Colonic mucosa (tissue), 4 donors: Measurements from ENCODE around the gene RAPGEFL1. TPM values are rescaled to one million over a fixed set of nuclear protein-coding genes. Genes with fewer than 3 reads are reported as not detected.

Source experiments
- DNase-seq: peaks from one replicate; pipeline ENCODE4 v3.0.0-alpha.2; 2020
- H3K27ac ChIP-seq: fragments of 200-600 bp; one replicate; pipeline ENCODE4 v1.8.0; 2021
- H3K27me3 ChIP-seq: fragments of 200-600 bp; one replicate; pipeline ENCODE4 v1.8.0; 2021
- H3K36me3 ChIP-seq: fragments of 200-600 bp; one replicate; pipeline ENCODE4 v1.8.0; 2021
- H3K4me1 ChIP-seq: fragments of 200-600 bp; one replicate; pipeline ENCODE4 v1.8.0; 2021; ENCODE audit warnings: mild to moderate bottlenecking
- H3K4me3 ChIP-seq: fragments of 200-600 bp; one replicate; pipeline ENCODE4 v1.8.0; 2021
- H3K9ac ChIP-seq, 2 donors: one replicate each; pipeline ENCODE4 v1.7.0; 2013; ENCODE audit warnings: control low read depth in 2 of 2, low read depth in 2 of 2, low read length in 2 of 2
- H3K9me3 ChIP-seq: fragments of 200-600 bp; one replicate; pipeline ENCODE4 v1.8.0; 2021
- intact Hi-C: fragments of 100-400 bp; cut with DNase I; formaldehyde crosslinking; loops from one replicate; pipeline ENCODE4 v1.14.1; 2022
- total RNA-seq, 2 donors: library from RNA; stranded (reverse); fragmentation: NEBNext Ultra II Directional in 1 of 2; extraction: Animal tissue kit (Norgen Biotek cat#: 25700) in 1 of 2; gene quantifications; one replicate each; pipeline ENCODE4 v1.2.1, GENCODE V29; 2021
- TF ChIP-seq, protein P1 (sequence below): fragments of 200-600 bp; IDR thresholded peaks from one replicate; pipeline ENCODE4 v1.8.0; 2022; ENCODE audit warnings: antibody characterized with exemption, mild to moderate bottlenecking
- donor health status: healthy.
- donor health status: DM: no; HTN: no; CAD: no.
- donor health status: DM: no; HTN: no; CAD: no.

The RAPGEFL1 gene
- total RNA-seq, 2 donors from 2014 or later: 98.2 to 108 TPM

DNA sequence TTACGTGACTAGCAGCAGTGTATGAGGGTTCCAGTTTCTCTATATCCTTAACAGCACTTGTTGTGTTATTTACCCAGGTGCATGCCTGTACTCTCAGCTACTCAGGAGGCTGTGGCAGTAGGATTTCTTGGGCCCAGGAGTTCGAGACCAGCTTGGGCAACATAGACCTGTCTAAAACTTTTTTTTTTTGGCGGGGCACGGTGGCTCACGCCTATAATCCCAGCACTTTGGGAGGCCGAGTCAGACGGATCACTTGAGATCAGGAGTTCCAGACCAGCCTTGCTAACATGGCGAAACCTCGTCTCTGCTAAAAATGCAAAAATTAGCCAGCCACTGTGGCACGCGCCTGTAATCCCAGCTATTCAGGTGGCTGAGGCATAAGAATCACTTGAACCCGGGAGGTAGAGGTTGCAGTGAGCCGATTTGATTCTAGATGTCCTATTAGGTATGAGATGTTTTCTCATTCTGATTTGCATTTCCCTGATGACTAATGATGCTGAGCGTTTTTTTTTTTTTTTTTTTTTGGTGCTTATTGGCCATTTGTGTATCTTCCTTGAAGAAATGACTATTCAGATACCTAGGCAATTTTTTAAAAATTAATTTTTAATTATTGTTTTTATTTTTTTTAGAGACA lies 23.6 kb upstream of the RAPGEFL1 start:
- Histone ChIP-seq H3K4me3 (no peak overlapping the region), H3K27me3 (no peaks in the 10 kb centered on the region), H3K9ac (no peak overlapping the region), H3K4me1 (no peaks in the 10 kb centered on the region), H3K27ac (no peak overlapping the region), H3K9me3 (no peaks in the 10 kb centered on the region), H3K36me3 (no peaks in the 10 kb centered on the region)
- intact Hi-C loops: no loop called here
- TF ChIP-seq, protein P1, sequence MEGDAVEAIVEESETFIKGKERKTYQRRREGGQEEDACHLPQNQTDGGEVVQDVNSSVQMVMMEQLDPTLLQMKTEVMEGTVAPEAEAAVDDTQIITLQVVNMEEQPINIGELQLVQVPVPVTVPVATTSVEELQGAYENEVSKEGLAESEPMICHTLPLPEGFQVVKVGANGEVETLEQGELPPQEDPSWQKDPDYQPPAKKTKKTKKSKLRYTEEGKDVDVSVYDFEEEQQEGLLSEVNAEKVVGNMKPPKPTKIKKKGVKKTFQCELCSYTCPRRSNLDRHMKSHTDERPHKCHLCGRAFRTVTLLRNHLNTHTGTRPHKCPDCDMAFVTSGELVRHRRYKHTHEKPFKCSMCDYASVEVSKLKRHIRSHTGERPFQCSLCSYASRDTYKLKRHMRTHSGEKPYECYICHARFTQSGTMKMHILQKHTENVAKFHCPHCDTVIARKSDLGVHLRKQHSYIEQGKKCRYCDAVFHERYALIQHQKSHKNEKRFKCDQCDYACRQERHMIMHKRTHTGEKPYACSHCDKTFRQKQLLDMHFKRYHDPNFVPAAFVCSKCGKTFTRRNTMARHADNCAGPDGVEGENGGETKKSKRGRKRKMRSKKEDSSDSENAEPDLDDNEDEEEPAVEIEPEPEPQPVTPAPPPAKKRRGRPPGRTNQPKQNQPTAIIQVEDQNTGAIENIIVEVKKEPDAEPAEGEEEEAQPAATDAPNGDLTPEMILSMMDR: no peak
- no peak for DNase-seq

- Histone ChIP-seq H3K9ac (no peak overlapping the region), H3K4me1 (no peaks in the 10 kb centered on the region), H3K9me3 (no peaks in the 10 kb centered on the region), H3K4me3 (no peak overlapping the region), H3K27ac (no peak overlapping the region), H3K27me3 (no peaks in the 10 kb centered on the region), H3K36me3 (peaks cover 9% of the 10 kb centered on the region)
- TF ChIP-seq, protein P1: no peak
- no peak for DNase-seq
- intact Hi-C loops: no loop called here
These were observed 19.3 kb upstream of the RAPGEFL1 start for GRCh38 chr17:40157973-40158372.

- no peaks in the 10 kb centered on the region for H3K27me3 ChIP-seq
- TF ChIP-seq, protein P1: no peak
- H3K36me3 ChIP-seq: peaks cover 14% of the 10 kb centered on the region
- no peaks in the 10 kb centered on the region for H3K4me1 ChIP-seq
- DNase-seq: no peak
- no peak overlapping the region for H3K9ac ChIP-seq
- no peak overlapping the region for H3K4me3 ChIP-seq
- intact Hi-C loops: no loop called here
- H3K27ac ChIP-seq: no peak overlapping the region
- H3K9me3 ChIP-seq: no peaks in the 10 kb centered on the region
These were observed 18.7 kb upstream of the RAPGEFL1 start for GRCh38 chr17:40158438-40159013.

DNA sequence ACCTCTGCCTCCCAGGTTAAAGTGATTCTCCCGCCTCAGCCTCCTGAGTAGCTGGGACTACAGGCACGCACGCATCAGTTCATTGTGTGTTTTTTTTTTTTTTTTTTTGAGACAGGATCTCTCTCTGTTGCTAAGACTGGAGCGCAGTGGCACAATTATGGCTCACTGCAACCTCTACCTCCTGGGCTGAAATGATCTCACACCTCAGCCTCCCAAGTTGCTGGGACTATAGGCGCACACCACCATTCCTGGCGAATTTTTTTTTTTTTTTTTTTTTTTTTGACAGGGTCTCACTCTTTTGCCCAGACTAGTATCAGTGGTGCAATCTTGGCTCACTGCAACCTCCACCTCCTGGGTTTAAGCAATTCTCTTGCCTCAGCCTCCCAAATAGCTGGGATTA lies 17.8 kb upstream of the RAPGEFL1 start:
- Histone ChIP-seq H3K4me1 (no peaks in the 10 kb centered on the region), H3K36me3 (peaks cover 14% of the 10 kb centered on the region), H3K27ac (no peak overlapping the region), H3K9ac (no peak overlapping the region), H3K4me3 (no peak overlapping the region), H3K9me3 (no peaks in the 10 kb centered on the region), H3K27me3 (no peaks in the 10 kb centered on the region)
- DNase-seq: no peak
- TF ChIP-seq, protein P1: no peak
- intact Hi-C loops: no loop called here

GRCh38 chr17:40167685-40168261 lies 9.5 kb upstream of the RAPGEFL1 start:
- TF ChIP-seq, protein P1: no peak
- Histone ChIP-seq H3K9me3 (no peaks in the 10 kb centered on the region), H3K36me3 (peaks cover 31% of the 10 kb centered on the region), H3K4me1 (no peaks in the 10 kb centered on the region), H3K4me3 (no peak overlapping the region), H3K27ac (no peak overlapping the region), H3K9ac (peak overlapping the region in 1 of 2 donors; percentile 9), H3K27me3 (no peaks in the 10 kb centered on the region)
- intact Hi-C loops: loop anchor here (5.0 to 10.0 kb wide), 3 partner anchors 55 to 153 kb away; partner anchors contain the start of genes CSF3 and MED24
- no peak for DNase-seq
